IPS-18c (cell line): ENCODE results near the gene MFAP4.

Experiments used
- H3K4me3 ChIP-seq: 2 replicates; pipeline ENCODE4 v1.7.0; 2013; ENCODE audit warnings: low read depth, mild to moderate bottlenecking, low read length, moderate library complexity; ENCODE audit not compliant: insufficient read depth
- H3K9me3 ChIP-seq: one replicate; pipeline ENCODE4 v1.6.1; 2013; ENCODE audit warnings: mild to moderate bottlenecking, low read length, moderate library complexity; ENCODE audit not compliant: control insufficient read depth, insufficient read depth

The MFAP4 gene

GRCh38 chr17:19412510-19412909, 25.5 kb upstream of the MFAP4 start:
- Histone ChIP-seq H3K4me3 (no peak overlapping the region), H3K9me3 (no peaks in the 10 kb centered on the region)

GRCh38 chr17:19411631-19412030, 24.6 kb upstream of the MFAP4 start:
- no peaks in the 10 kb centered on the region for H3K9me3 ChIP-seq
- H3K4me3 ChIP-seq, result no peak overlapping the region

GRCh38 chr17:19410875-19411620, 24.1 kb upstream of the MFAP4 start, which contains the start of gene RNF112:
TSS of gene RNF112 (plus strand) at chr17:19411232. CDS start at chr17:19411409, 177 bp downstream.
- no peaks in the 10 kb centered on the region for H3K9me3 ChIP-seq
- H3K4me3 ChIP-seq, result no peak within 1 kb of the TSS

GRCh38 chr17:19410091-19410490, 23.1 kb upstream of the MFAP4 start:
- no peaks in the 10 kb centered on the region for H3K9me3 ChIP-seq
- no peak overlapping the region for H3K4me3 ChIP-seq

- H3K4me3 ChIP-seq, result no peak overlapping the region
- no peaks in the 10 kb centered on the region for H3K9me3 ChIP-seq
Observed at GRCh38 chr17:19409509-19409908, 22.5 kb upstream of the MFAP4 start.

- Histone ChIP-seq H3K4me3 (no peak overlapping the region), H3K9me3 (no peaks in the 10 kb centered on the region)
Observed at GRCh38 chr17:19409066-19409465, 22.1 kb upstream of the MFAP4 start.

- H3K4me3 ChIP-seq, result no peak overlapping the region
- no peaks in the 10 kb centered on the region for H3K9me3 ChIP-seq
Observed at GRCh38 chr17:19408346-19408710, 21.3 kb upstream of the MFAP4 start.

- no peaks in the 10 kb centered on the region for H3K9me3 ChIP-seq
- H3K4me3 ChIP-seq, result no peak overlapping the region
Observed at GRCh38 chr17:19407601-19408345, 20.8 kb upstream of the MFAP4 start.

GRCh38 chr17:19405114-19405513, 18.1 kb upstream of the MFAP4 start:
- no peaks in the 10 kb centered on the region for H3K9me3 ChIP-seq
- no peak overlapping the region for H3K4me3 ChIP-seq

- no peak overlapping the region for H3K4me3 ChIP-seq
- no peaks in the 10 kb centered on the region for H3K9me3 ChIP-seq
Observed at GRCh38 chr17:19404264-19404663, 17.3 kb upstream of the MFAP4 start.

GRCh38 chr17:19403021-19403420, 16.0 kb upstream of the MFAP4 start:
- Histone ChIP-seq H3K4me3 (no peak overlapping the region), H3K9me3 (no peaks in the 10 kb centered on the region)

- Histone ChIP-seq H3K9me3 (no peaks in the 10 kb centered on the region), H3K4me3 (no peak overlapping the region)
Observed at GRCh38 chr17:19402171-19402570, 15.2 kb upstream of the MFAP4 start.

- no peaks in the 10 kb centered on the region for H3K9me3 ChIP-seq
- no peak overlapping the region for H3K4me3 ChIP-seq
Observed at GRCh38 chr17:19401321-19402010, 14.5 kb upstream of the MFAP4 start.

- no peaks in the 10 kb centered on the region for H3K9me3 ChIP-seq
- no peak overlapping the region for H3K4me3 ChIP-seq
Observed at GRCh38 chr17:19399750-19400450, 12.9 kb upstream of the MFAP4 start.

- no peaks in the 10 kb centered on the region for H3K9me3 ChIP-seq
- no peak overlapping the region for H3K4me3 ChIP-seq
Observed at GRCh38 chr17:19398301-19399181, 11.6 kb upstream of the MFAP4 start.

GRCh38 chr17:19397556-19398041, 10.6 kb upstream of the MFAP4 start:
- no peaks in the 10 kb centered on the region for H3K9me3 ChIP-seq
- H3K4me3 ChIP-seq, result no peak overlapping the region
